Activated effector memory CD4-positive, alpha-beta T cell treated with anti-CD3 and anti-CD28 coated beads, Interleukin-2, amount 50 U/mL, for 16 hours (primary cell): ENCODE measurements around the gene XYLB.
A peak's percentile ranks its signal among the peaks of the same experiment; 100 is the strongest.

Experiments used
- DNase-seq: peaks from one replicate; pipeline ENCODE4 v3.0.0-alpha.2; 2020

Gene XYLB

GRCh38 chr3:38365469-38366062 lies 19.0 kb downstream of the XYLB start:
- no peak for DNase-seq

GRCh38 chr3:38366082-38366481 lies 19.5 kb downstream of the XYLB start:
- no peak for DNase-seq

- DNase-seq, result no peak
Observed at GRCh38 chr3:38367779-38368178, 21.2 kb downstream of the XYLB start.

- no peak for DNase-seq
Observed at GRCh38 chr3:38368238-38368637, 21.7 kb downstream of the XYLB start.

GRCh38 chr3:38369186-38369585 lies 22.6 kb downstream of the XYLB start:
- no peak for DNase-seq

- no peak for DNase-seq
Observed at GRCh38 chr3:38370149-38370548, 23.6 kb downstream of the XYLB start.

- no peak for DNase-seq
Observed at GRCh38 chr3:38370861-38371260, 24.3 kb downstream of the XYLB start.

- no peak for DNase-seq
Observed at GRCh38 chr3:38371541-38372213, 25.1 kb downstream of the XYLB start.

- DNase-seq, result no peak
Observed at GRCh38 chr3:38372214-38372601, 25.6 kb downstream of the XYLB start.

GRCh38 chr3:38374221-38374620 lies 27.6 kb downstream of the XYLB start:
- peak; percentile 65 for DNase-seq

- DNase-seq, result no peak
Observed at GRCh38 chr3:38375072-38375471, 28.5 kb downstream of the XYLB start.

GRCh38 chr3:38375488-38376097 lies 29.0 kb downstream of the XYLB start:
- no peak for DNase-seq

GRCh38 chr3:38376098-38376816 lies 29.7 kb downstream of the XYLB start:
- no peak for DNase-seq

- DNase-seq, result no peak
Observed at GRCh38 chr3:38379201-38379770, 32.7 kb downstream of the XYLB start.

GRCh38 chr3:38382506-38383080 lies 36.0 kb downstream of the XYLB start:
- no peak for DNase-seq

- DNase-seq, result no peak
Observed at GRCh38 chr3:38383156-38383875, 36.7 kb downstream of the XYLB start.

- DNase-seq, result no peak
Observed at GRCh38 chr3:38386992-38387750, 40.6 kb downstream of the XYLB start.

- no peak for DNase-seq
Observed at GRCh38 chr3:38387862-38388261, 41.3 kb downstream of the XYLB start.

GRCh38 chr3:38392604-38393163 lies 46.1 kb downstream of the XYLB start:
- no peak for DNase-seq

- no peak for DNase-seq
Observed at GRCh38 chr3:38396239-38396638, 49.7 kb downstream of the XYLB start.

- no peak for DNase-seq
Observed at GRCh38 chr3:38396861-38397260, 50.3 kb downstream of the XYLB start.
